ENCODE data around the gene PXDN.

GRCh38 chr2:1686784-1687105 is 57.6 kb downstream of the PXDN start:
- TF ChIP-seq CEBPB (IDR thresholded peaks at IDR 0.05; ENCODE audit: low read depth, low read length) (no peak), MAZ (IDR thresholded peaks at IDR 0.05; ENCODE audit: borderline replicate concordance, low read depth, low read length) (no peak), CTCF (conservative IDR thresholded peaks at IDR 0.05; ENCODE audit: low read depth, low read length) (no peak), MAFK (IDR thresholded peaks at IDR 0.05; ENCODE audit: low read depth, low read length) (no peak), POLR2A (IDR thresholded peaks at IDR 0.05; ENCODE audit: low read depth, low read length) (no peak), RCOR1 (IDR thresholded peaks at IDR 0.05; ENCODE audit: insufficient replicate concordance, low read length) (no peak), RAD21 (IDR thresholded peaks at IDR 0.05; ENCODE audit: low read length) (no peak)
